Measurements from ENCODE around the gene DGKE. TPM values are rescaled to one million over a fixed set of nuclear protein-coding genes. Genes with fewer than 3 reads are reported as not detected.

The DGKE gene
- total RNA-seq, 1 donor from 2014 or later, result 6.8 TPM

DNA sequence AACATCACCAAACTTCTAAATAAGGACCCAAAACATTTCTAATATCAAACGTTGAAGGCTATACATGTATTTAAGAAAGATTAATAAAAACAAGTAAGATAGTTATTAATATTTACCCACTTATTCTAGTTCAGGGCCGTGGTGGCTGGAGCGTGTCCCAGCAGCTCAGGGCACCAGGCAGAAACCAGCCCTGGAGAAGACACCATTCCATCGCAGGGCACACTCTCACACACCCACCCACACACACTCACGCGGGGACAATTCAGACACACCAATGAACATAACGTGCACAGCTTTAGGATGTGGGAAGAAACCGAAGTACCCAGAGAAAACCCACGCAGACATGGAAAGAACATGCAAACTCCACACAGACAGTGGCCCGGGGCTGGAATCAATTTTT is 13.7 kb upstream of the DGKE start:
- H3K27me3 Mint-ChIP-seq (ENCODE audit: low read depth), result no peaks in the 10 kb centered on the region
- no peak overlapping the region for H3K27ac Mint-ChIP-seq (ENCODE audit: unreplicated experiment)
- TF ChIP-seq, protein P1, sequence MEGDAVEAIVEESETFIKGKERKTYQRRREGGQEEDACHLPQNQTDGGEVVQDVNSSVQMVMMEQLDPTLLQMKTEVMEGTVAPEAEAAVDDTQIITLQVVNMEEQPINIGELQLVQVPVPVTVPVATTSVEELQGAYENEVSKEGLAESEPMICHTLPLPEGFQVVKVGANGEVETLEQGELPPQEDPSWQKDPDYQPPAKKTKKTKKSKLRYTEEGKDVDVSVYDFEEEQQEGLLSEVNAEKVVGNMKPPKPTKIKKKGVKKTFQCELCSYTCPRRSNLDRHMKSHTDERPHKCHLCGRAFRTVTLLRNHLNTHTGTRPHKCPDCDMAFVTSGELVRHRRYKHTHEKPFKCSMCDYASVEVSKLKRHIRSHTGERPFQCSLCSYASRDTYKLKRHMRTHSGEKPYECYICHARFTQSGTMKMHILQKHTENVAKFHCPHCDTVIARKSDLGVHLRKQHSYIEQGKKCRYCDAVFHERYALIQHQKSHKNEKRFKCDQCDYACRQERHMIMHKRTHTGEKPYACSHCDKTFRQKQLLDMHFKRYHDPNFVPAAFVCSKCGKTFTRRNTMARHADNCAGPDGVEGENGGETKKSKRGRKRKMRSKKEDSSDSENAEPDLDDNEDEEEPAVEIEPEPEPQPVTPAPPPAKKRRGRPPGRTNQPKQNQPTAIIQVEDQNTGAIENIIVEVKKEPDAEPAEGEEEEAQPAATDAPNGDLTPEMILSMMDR (IDR thresholded peaks at IDR 0.05), result no peak
- H3K4me3 Mint-ChIP-seq (ENCODE audit: unreplicated experiment), result no peak overlapping the region
- peaks cover 2% of the 10 kb centered on the region for H3K36me3 Mint-ChIP-seq (ENCODE audit: low read depth)
- DNase-seq (ENCODE audit: low spot score), result no peak
- H3K9me3 Mint-ChIP-seq (ENCODE audit: low read depth), result no peaks in the 10 kb centered on the region
- peaks cover 7% of the 10 kb centered on the region for H3K4me1 Mint-ChIP-seq (ENCODE audit: low read depth)

DNA sequence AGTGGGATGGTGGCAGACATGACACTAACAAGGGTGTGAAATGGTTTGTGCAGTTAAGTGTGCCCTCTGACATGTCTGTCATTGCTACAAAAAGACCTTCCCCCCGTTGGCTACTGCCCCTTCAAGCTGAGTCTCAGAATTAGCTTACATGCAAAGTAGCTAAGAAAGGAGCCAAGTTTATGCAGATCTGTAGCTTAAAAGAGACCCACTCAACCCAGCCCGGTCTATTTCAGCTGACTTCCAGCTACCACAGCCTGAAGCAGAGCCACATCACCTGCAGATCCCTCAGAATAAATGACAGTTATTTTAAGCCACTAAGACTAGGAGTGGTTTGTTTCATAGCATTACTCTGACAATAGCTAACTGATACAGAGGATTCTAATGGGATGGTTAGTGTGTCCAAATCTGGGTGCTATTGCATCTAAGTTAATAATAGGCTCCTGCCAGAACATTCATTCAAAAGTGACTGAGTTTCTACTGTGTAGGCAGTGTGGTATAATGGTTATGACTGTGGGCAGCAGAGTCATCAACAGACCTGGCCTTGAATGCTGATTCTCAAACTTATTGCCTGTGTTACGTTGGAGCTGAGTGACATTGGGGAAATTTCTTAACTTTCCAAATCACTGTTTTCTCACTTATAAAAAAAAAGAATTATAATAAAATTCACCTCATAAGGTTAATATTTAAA is 12.0 kb upstream of the DGKE start:
- no peak for DNase-seq (ENCODE audit: low spot score)
- H3K9me3 Mint-ChIP-seq (ENCODE audit: low read depth), result no peaks in the 10 kb centered on the region
- no peak overlapping the region for H3K4me3 Mint-ChIP-seq (ENCODE audit: unreplicated experiment)
- H3K4me1 Mint-ChIP-seq (ENCODE audit: low read depth), result peaks cover 7% of the 10 kb centered on the region
- TF ChIP-seq, protein P1 (IDR thresholded peaks at IDR 0.05), result no peak
- peaks cover 2% of the 10 kb centered on the region for H3K36me3 Mint-ChIP-seq (ENCODE audit: low read depth)
- H3K27ac Mint-ChIP-seq (ENCODE audit: unreplicated experiment), result no peak overlapping the region
- H3K27me3 Mint-ChIP-seq (ENCODE audit: low read depth), result no peaks in the 10 kb centered on the region

DNA sequence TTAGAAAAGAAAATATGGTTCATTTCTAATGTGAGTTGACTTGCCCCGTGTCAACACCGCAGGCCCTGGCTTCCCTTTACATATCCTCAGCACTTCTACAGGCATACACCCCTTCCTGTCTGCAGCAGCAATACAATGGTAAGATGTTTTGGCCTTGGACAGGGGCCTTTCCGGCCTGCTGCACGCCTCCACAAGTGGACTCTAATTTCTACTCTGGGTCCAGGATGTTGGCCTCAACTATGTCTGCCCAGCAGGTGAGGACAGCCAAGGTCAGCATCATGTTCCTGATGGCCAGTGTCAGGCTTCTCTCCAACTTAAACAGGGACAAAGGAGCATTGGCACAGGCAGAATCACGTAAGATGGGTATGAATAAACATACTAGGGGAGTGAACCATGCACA is 11.2 kb upstream of the DGKE start:
- Mint-ChIP-seq H3K27ac (ENCODE audit: unreplicated experiment) (no peak overlapping the region), H3K27me3 (ENCODE audit: low read depth) (no peaks in the 10 kb centered on the region), H3K36me3 (ENCODE audit: low read depth) (peaks cover 2% of the 10 kb centered on the region), H3K4me3 (ENCODE audit: unreplicated experiment) (no peak overlapping the region), H3K4me1 (ENCODE audit: low read depth) (peaks cover 7% of the 10 kb centered on the region), H3K9me3 (ENCODE audit: low read depth) (no peaks in the 10 kb centered on the region)
- DNase-seq (ENCODE audit: low spot score), result no peak
- TF ChIP-seq, protein P1 (IDR thresholded peaks at IDR 0.05), result no peak

DNA sequence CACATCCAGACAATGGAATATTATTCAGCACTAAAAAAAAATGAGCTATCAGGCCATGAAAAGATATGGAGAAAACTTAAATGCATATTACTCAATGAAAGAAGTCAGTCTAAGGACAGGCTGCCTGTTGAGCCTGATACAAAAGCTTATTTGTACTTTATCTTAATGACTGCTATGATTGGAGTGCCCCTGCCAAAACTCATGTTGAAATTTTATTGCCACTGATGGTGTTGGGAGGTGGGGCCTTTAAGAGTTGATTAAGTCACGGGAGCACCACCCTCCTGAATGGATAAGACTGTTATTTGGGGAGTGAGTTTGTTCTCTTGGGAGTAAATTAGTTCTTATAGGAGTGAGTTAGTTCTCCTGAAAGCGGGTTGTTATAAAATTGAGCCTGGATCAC is 10.1 kb upstream of the DGKE start:
- H3K4me1 Mint-ChIP-seq (ENCODE audit: low read depth), result peaks cover 7% of the 10 kb centered on the region
- H3K27me3 Mint-ChIP-seq (ENCODE audit: low read depth), result no peaks in the 10 kb centered on the region
- TF ChIP-seq, protein P1 (IDR thresholded peaks at IDR 0.05), result no peak
- no peak overlapping the region for H3K4me3 Mint-ChIP-seq (ENCODE audit: unreplicated experiment)
- H3K9me3 Mint-ChIP-seq (ENCODE audit: low read depth), result no peaks in the 10 kb centered on the region
- H3K27ac Mint-ChIP-seq (ENCODE audit: unreplicated experiment), result no peak overlapping the region
- H3K36me3 Mint-ChIP-seq (ENCODE audit: low read depth), result peaks cover 2% of the 10 kb centered on the region
- DNase-seq (ENCODE audit: low spot score), result no peak

DNA sequence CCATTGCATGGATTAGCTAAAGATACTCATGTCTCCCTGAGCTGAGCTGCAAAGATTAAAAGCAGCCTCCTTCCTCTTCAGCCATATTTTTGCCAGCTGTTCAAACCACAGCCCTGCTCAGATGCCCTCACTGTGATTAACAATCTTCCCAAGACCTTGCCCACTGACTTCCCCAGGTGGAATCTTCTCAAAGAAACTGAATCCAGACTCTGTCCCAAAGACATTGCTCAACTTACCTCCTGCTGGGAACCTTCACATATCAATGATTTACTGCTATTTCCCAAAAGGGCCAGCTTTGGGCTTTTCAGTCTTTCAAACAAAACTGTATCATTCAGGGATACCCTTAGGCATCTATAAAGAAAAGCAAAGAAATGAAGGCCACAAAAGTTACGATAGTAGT is 9.4 kb upstream of the DGKE start:
- H3K27ac Mint-ChIP-seq (ENCODE audit: unreplicated experiment), result no peak overlapping the region
- TF ChIP-seq, protein P1 (IDR thresholded peaks at IDR 0.05), result no peak
- H3K4me3 Mint-ChIP-seq (ENCODE audit: unreplicated experiment), result no peak overlapping the region
- H3K36me3 Mint-ChIP-seq (ENCODE audit: low read depth), result peaks cover 2% of the 10 kb centered on the region
- H3K27me3 Mint-ChIP-seq (ENCODE audit: low read depth), result no peaks in the 10 kb centered on the region
- peaks cover 6% of the 10 kb centered on the region for H3K4me1 Mint-ChIP-seq (ENCODE audit: low read depth)
- H3K9me3 Mint-ChIP-seq (ENCODE audit: low read depth), result no peaks in the 10 kb centered on the region
- DNase-seq (ENCODE audit: low spot score), result no peak

Data from chondrocyte (in vitro differentiated cells).